ENCODE results near the gene SERTAD2. TPM values are rescaled to one million over a fixed set of nuclear protein-coding genes. Genes with fewer than 3 reads are reported as not detected.

Gene SERTAD2
- total RNA-seq: 10 to 100 TPM; 15.3 to 26.0 TPM

GRCh38 chr2:64653109-64654062 lies at the start of gene SERTAD2:
TSS of gene SERTAD2 (minus strand) at chr2:64653913. CDS start at chr2:64636871, 17,042 bp downstream.
- intact Hi-C loops (cut with DNase I): loop anchor here (1.0 to 5.0 kb wide), 2 partner anchors 98 to 201 kb away; partner anchors contain the start of gene LGALSL
- H3K4me3 ChIP-seq: peak within 1 kb of the TSS; percentile 94 to 96
- peak; percentile 87 for DNase-seq (ENCODE audit: low spot score)
- peak within 1 kb of the TSS; percentile 99 for H3K27ac ChIP-seq
- WGBS: under 1% methylated on average over 53 of the region's 109 CpGs
- TF ChIP-seq, protein P1, sequence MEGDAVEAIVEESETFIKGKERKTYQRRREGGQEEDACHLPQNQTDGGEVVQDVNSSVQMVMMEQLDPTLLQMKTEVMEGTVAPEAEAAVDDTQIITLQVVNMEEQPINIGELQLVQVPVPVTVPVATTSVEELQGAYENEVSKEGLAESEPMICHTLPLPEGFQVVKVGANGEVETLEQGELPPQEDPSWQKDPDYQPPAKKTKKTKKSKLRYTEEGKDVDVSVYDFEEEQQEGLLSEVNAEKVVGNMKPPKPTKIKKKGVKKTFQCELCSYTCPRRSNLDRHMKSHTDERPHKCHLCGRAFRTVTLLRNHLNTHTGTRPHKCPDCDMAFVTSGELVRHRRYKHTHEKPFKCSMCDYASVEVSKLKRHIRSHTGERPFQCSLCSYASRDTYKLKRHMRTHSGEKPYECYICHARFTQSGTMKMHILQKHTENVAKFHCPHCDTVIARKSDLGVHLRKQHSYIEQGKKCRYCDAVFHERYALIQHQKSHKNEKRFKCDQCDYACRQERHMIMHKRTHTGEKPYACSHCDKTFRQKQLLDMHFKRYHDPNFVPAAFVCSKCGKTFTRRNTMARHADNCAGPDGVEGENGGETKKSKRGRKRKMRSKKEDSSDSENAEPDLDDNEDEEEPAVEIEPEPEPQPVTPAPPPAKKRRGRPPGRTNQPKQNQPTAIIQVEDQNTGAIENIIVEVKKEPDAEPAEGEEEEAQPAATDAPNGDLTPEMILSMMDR (IDR thresholded peaks at IDR 0.05): peak in 1 of 4 experiments; percentile 2
- TF ChIP-seq POLR2AphosphoS5 (IDR thresholded peaks at IDR 0.05) (peak; percentile 68), POLR2A (IDR thresholded peaks at IDR 0.05) (peak; percentile 86)
- H3K4me1 ChIP-seq (replicated peaks): no peaks in the 10 kb centered on the region
- H3K27me3 ChIP-seq (replicated peaks; ENCODE audit: insufficient read depth): no peaks in the 10 kb centered on the region
- H3K36me3 ChIP-seq: no peaks in the 10 kb centered on the region
- H3K9me3 ChIP-seq: no peaks in the 10 kb centered on the region

GRCh38 chr2:64700133-64700809 lies 46.6 kb upstream of the SERTAD2 start:
- Histone ChIP-seq H3K9me3 (no peaks in the 10 kb centered on the region), H3K27ac (no peak overlapping the region)
- intact Hi-C loops (cut with DNase I): no loop called here

GRCh38 chr2:64699712-64700111 lies 46.0 kb upstream of the SERTAD2 start:
- H3K27ac ChIP-seq: no peak overlapping the region
- TF ChIP-seq POLR2A (IDR thresholded peaks at IDR 0.05) (no peak), POLR2AphosphoS5 (IDR thresholded peaks at IDR 0.05) (no peak)
- TF ChIP-seq, protein P1 (IDR thresholded peaks at IDR 0.05): no peak
- DNase-seq (ENCODE audit: low spot score): no peak
- no peaks in the 10 kb centered on the region for H3K9me3 ChIP-seq
- no peaks in the 10 kb centered on the region for H3K4me1 ChIP-seq (replicated peaks)
- H3K27me3 ChIP-seq (replicated peaks; ENCODE audit: insufficient read depth): no peaks in the 10 kb centered on the region
- no peak overlapping the region for H3K4me3 ChIP-seq
- intact Hi-C loops (cut with DNase I): no loop called here
- WGBS: 94% methylated on average over 8 of the region's 8 CpGs
- H3K36me3 ChIP-seq: no peaks in the 10 kb centered on the region

More at GRCh38 chr2:64700133-64700809, 46.6 kb upstream of the SERTAD2 start:
- Histone ChIP-seq H3K27me3 (replicated peaks; ENCODE audit: insufficient read depth) (no peaks in the 10 kb centered on the region), H3K4me1 (replicated peaks) (no peaks in the 10 kb centered on the region), H3K4me3 (no peak overlapping the region), H3K36me3 (no peaks in the 10 kb centered on the region)
- TF ChIP-seq POLR2AphosphoS5 (IDR thresholded peaks at IDR 0.05): no peak
- TF ChIP-seq POLR2A (IDR thresholded peaks at IDR 0.05): no peak
- TF ChIP-seq, protein P1 (IDR thresholded peaks at IDR 0.05): no peak
- 95% methylated on average over 5 of the region's 5 CpGs for WGBS
- no peak for DNase-seq (ENCODE audit: low spot score)

GRCh38 chr2:64698668-64699444 lies 45.1 kb upstream of the SERTAD2 start:
- WGBS: 78% methylated on average over 4 of the region's 4 CpGs
- no peaks in the 10 kb centered on the region for H3K4me1 ChIP-seq (replicated peaks)
- H3K27me3 ChIP-seq (replicated peaks; ENCODE audit: insufficient read depth): no peaks in the 10 kb centered on the region
- no peaks in the 10 kb centered on the region for H3K9me3 ChIP-seq
- H3K27ac ChIP-seq: no peak overlapping the region
- H3K4me3 ChIP-seq: no peak overlapping the region
- TF ChIP-seq POLR2A (IDR thresholded peaks at IDR 0.05) (no peak), POLR2AphosphoS5 (IDR thresholded peaks at IDR 0.05) (no peak)
- TF ChIP-seq, protein P1 (IDR thresholded peaks at IDR 0.05): no peak
- intact Hi-C loops (cut with DNase I): no loop called here
- DNase-seq (ENCODE audit: low spot score): no peak
- H3K36me3 ChIP-seq: no peaks in the 10 kb centered on the region
